HepG2 (cell line): ENCODE results near the gene XK.

Experiments
- CTCF ChIP-seq: sonication (generic); formaldehyde crosslinking; IDR thresholded peaks from 2 replicates; pipeline ENCODE4 v1.5.0; 2020; ENCODE audit warnings: mild to moderate bottlenecking, missing genetic modification reagents, moderate library complexity
- EZH2 ChIP-seq: conservative IDR thresholded peaks from 2 replicates; pipeline ENCODE4 v1.6.1; 2012; ENCODE audit warnings: mild to moderate bottlenecking, low read depth, low read length, moderate library complexity
- MAFK ChIP-seq, 2 experiments: IDR thresholded peaks in 1 of 2; conservative IDR thresholded peaks in 1 of 2; 2 replicates each; pipeline ENCODE4 v1.6.1; 2011; ENCODE audit warnings: improper control_type of control experiment in 2 of 2, low read length in 2 of 2
- NR2F1 ChIP-seq, 2 experiments: fragments of 450-650 bp in 1 of 2; formaldehyde crosslinking in 1 of 2; IDR thresholded peaks; 2 replicates each; pipeline versions ENCODE4 v1.5.0 to v1.6.1; 2016 to 2020; ENCODE audit warnings: mild to moderate bottlenecking in 1 of 2, missing compliant biosample characterization in 1 of 2, missing genetic modification reagents in 1 of 2, moderate library complexity in 1 of 2
- PAWR ChIP-seq: sonication (generic); formaldehyde crosslinking; IDR thresholded peaks from 2 replicates; pipeline ENCODE4 v1.4.0; 2020; ENCODE audit warnings: missing genetic modification reagents, mild to moderate bottlenecking, borderline replicate concordance
- PHF21A ChIP-seq: sonication (generic); formaldehyde crosslinking; IDR thresholded peaks from 2 replicates; pipeline ENCODE4 v1.5.0; 2020; ENCODE audit warnings: mild to moderate bottlenecking, missing genetic modification reagents
- POLR2A ChIP-seq, 2 experiments: IDR thresholded peaks; 2 replicates each; pipeline ENCODE4 v1.6.1; 2011; ENCODE audit warnings: low read depth in 2 of 2, low read length in 2 of 2, mild to moderate bottlenecking in 1 of 2, moderate library complexity in 1 of 2; ENCODE audit not compliant: insufficient read depth in 1 of 2
- POLR2AphosphoS5 ChIP-seq: IDR thresholded peaks from 2 replicates; pipeline ENCODE4 v1.6.1; 2012; ENCODE audit warnings: low read depth, low read length
- ZBTB46 ChIP-seq: sonication (generic); formaldehyde crosslinking; IDR thresholded peaks from 2 replicates; pipeline ENCODE4 v1.4.0; 2020; ENCODE audit warnings: mild to moderate bottlenecking, missing genetic modification reagents, borderline replicate concordance
- ZKSCAN1 ChIP-seq: fragments of 150-350 bp; IDR thresholded peaks from 2 replicates; pipeline ENCODE4 v1.6.1; 2014; ENCODE audit warnings: low read length
- ZNF33B ChIP-seq: sonication (generic); formaldehyde crosslinking; IDR thresholded peaks from 2 replicates; pipeline ENCODE4 v1.5.1; 2020; ENCODE audit warnings: mild to moderate bottlenecking, missing genetic modification reagents
- ZNF446 ChIP-seq: sonication (generic); formaldehyde crosslinking; IDR thresholded peaks from 2 replicates; pipeline ENCODE4 v1.5.0; 2020; ENCODE audit warnings: mild to moderate bottlenecking, missing genetic modification reagents
- TF ChIP-seq, protein P1 (sequence below): sonication (generic); formaldehyde crosslinking; IDR thresholded peaks from 2 replicates; pipeline ENCODE4 v1.8.0; 2022; ENCODE audit warnings: missing genetic modification reagents, mild to moderate bottlenecking, borderline replicate concordance

DNA sequence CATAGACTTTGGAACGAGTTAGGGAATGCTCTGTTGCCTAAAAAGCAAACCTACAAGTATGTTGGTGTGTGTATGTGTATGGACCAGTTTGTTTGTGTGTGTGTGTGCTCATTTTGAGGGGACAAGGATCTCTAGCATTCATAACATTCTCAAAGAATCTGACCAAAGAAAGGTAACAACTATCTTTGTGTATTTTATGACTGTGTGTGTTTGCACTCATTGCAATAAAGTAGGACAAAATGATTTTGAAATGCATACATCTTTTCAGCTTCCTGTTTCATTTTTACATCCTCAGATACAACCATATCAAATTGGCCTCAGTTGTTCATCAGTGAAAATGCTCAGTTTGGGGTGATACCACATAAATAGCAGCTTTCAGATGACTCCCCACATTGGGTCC, 8.3 kb upstream of the XK start:
- TF ChIP-seq ZKSCAN1 (no peak), POLR2AphosphoS5 (no peak), MAFK (conservative IDR thresholded peaks at IDR 0.05 in 1 of 2, IDR thresholded peaks at IDR 0.05 in 1 of 2; ENCODE audit: low read length in 2 of 2) (no peak), POLR2A (IDR thresholded peaks at IDR 0.05; ENCODE audit: insufficient read depth in 1 of 2, low read depth in 2 of 2, low read length in 2 of 2) (no peak), ZBTB46 (CRISPR knock-in tag) (no peak), CTCF (CRISPR knock-in tag) (no peak), PHF21A (CRISPR knock-in tag) (no peak), ZNF33B (CRISPR knock-in tag) (no peak), EZH2 (no peak), NR2F1 (CRISPR knock-in tag; IDR thresholded peaks at IDR 0.05) (no peak), ZNF446 (no peak), PAWR (CRISPR knock-in tag) (no peak)
- TF ChIP-seq, protein P1, sequence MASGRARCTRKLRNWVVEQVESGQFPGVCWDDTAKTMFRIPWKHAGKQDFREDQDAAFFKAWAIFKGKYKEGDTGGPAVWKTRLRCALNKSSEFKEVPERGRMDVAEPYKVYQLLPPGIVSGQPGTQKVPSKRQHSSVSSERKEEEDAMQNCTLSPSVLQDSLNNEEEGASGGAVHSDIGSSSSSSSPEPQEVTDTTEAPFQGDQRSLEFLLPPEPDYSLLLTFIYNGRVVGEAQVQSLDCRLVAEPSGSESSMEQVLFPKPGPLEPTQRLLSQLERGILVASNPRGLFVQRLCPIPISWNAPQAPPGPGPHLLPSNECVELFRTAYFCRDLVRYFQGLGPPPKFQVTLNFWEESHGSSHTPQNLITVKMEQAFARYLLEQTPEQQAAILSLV (CRISPR knock-in tag), result no peak
